Type B pancreatic cell (in vitro differentiated cells): ENCODE results near the gene NAXE. TPM values are rescaled to one million over a fixed set of nuclear protein-coding genes. Genes with fewer than 3 reads are reported as not detected.
A peak's percentile ranks its signal among the peaks of the same experiment; 100 is the strongest.

Source experiments
- DNase-seq: peaks from one replicate; pipeline ENCODE4 v3.0.0; 2021; ENCODE audit warnings: mixed read lengths; ENCODE audit not compliant: unreplicated experiment; ENCODE audit errors: extremely low spot score
- H3K27ac Mint-ChIP-seq: 2 replicates; pipeline ENCODE4 v1.8.0; 2021; ENCODE audit warnings: mild to moderate bottlenecking, mixed read lengths
- H3K27me3 Mint-ChIP-seq: 2 replicates; pipeline ENCODE4 v1.8.0; 2021; ENCODE audit warnings: mixed read lengths
- H3K36me3 Mint-ChIP-seq: 2 replicates; pipeline ENCODE4 v1.8.0; 2021; ENCODE audit warnings: mixed read lengths
- H3K4me1 Mint-ChIP-seq: one replicate; pipeline ENCODE4 v1.8.0; 2021; ENCODE audit warnings: mixed read lengths; ENCODE audit not compliant: unreplicated experiment
- H3K4me3 Mint-ChIP-seq: 2 replicates; pipeline ENCODE4 v1.8.0; 2021; ENCODE audit warnings: mild to moderate bottlenecking, mixed read lengths
- H3K9me3 Mint-ChIP-seq: 2 replicates; pipeline ENCODE4 v1.8.0; 2021; ENCODE audit warnings: mixed read lengths
- total RNA-seq: library from RNA; stranded (reverse); gene quantifications from 2 replicates; pipeline ENCODE4 v1.2.1, GENCODE V29; 2021; ENCODE audit warnings: low replicate concordance
- TF ChIP-seq, protein P1 (sequence below): fragments of 200-600 bp; sonication (generic); conservative IDR thresholded peaks from 2 replicates; pipeline ENCODE4 v1.5.0; 2021; ENCODE audit warnings: antibody characterized with exemption, mild to moderate bottlenecking

NAXE gene
- total RNA-seq, 1 donor from 2014 or later: 98.4 TPM

DNA sequence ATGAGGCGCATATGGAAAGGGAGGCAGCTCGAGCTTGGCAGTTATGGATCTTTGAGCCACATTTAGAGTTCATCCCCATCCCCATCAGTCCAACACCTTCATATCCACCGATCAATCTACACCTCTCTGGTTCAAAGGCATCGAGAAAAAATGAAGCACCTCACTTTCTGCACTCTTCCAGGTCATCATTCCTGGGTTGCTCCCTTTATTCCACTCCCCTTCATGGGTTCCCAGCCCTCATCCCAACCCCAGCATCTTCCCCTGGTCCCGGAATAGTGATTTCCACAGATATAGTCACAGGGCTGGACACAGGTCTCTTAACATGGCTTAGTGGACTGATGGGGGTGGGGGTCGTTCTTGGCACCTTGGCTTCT is 28.0 kb downstream of the NAXE start:
- H3K36me3 Mint-ChIP-seq: no peaks in the 10 kb centered on the region
- no peak overlapping the region for H3K4me3 Mint-ChIP-seq
- no peak overlapping the region for H3K27ac Mint-ChIP-seq
- no peaks in the 10 kb centered on the region for H3K9me3 Mint-ChIP-seq
- peaks cover 18% of the 10 kb centered on the region for H3K4me1 Mint-ChIP-seq
- TF ChIP-seq, protein P1, sequence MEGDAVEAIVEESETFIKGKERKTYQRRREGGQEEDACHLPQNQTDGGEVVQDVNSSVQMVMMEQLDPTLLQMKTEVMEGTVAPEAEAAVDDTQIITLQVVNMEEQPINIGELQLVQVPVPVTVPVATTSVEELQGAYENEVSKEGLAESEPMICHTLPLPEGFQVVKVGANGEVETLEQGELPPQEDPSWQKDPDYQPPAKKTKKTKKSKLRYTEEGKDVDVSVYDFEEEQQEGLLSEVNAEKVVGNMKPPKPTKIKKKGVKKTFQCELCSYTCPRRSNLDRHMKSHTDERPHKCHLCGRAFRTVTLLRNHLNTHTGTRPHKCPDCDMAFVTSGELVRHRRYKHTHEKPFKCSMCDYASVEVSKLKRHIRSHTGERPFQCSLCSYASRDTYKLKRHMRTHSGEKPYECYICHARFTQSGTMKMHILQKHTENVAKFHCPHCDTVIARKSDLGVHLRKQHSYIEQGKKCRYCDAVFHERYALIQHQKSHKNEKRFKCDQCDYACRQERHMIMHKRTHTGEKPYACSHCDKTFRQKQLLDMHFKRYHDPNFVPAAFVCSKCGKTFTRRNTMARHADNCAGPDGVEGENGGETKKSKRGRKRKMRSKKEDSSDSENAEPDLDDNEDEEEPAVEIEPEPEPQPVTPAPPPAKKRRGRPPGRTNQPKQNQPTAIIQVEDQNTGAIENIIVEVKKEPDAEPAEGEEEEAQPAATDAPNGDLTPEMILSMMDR: no peak
- H3K27me3 Mint-ChIP-seq: peaks cover 78% of the 10 kb centered on the region
- DNase-seq: no peak

DNA sequence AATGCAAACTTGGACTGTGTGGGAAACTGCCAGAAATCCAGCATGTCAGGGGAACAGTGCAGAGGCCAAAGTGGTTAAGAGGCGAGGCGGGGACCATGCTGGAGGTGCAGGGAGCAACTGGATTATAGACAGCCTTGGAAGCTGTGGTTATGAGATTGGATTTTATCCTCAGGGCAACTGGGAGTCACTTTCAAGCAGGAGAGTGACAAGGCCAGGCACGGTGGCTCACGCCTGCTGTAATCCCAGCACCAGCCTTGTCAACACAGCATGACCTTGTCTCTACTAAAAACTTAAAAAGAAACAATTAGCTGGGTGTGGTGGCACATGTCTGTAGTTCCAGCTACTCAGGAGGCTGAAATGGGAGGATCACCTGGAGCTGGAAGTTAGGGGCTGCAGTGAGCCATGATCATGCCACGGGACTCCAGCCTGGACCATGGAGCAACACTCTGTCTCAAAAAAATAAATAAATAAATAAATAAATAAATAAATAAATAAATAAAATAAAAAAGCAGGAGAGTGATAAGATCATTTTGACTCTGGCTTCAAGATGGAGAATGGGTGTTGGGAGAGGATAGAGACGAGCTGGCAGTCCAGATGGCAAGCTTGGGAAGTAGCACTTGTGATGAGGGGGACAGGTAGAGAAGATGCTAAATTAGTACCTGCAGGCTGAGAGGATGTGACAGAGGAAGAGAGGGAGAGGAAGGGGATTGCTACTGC is 31.2 kb downstream of the NAXE start:
- TF ChIP-seq, protein P1: no peak
- H3K27me3 Mint-ChIP-seq: peaks cover 79% of the 10 kb centered on the region
- H3K36me3 Mint-ChIP-seq: no peaks in the 10 kb centered on the region

DNA sequence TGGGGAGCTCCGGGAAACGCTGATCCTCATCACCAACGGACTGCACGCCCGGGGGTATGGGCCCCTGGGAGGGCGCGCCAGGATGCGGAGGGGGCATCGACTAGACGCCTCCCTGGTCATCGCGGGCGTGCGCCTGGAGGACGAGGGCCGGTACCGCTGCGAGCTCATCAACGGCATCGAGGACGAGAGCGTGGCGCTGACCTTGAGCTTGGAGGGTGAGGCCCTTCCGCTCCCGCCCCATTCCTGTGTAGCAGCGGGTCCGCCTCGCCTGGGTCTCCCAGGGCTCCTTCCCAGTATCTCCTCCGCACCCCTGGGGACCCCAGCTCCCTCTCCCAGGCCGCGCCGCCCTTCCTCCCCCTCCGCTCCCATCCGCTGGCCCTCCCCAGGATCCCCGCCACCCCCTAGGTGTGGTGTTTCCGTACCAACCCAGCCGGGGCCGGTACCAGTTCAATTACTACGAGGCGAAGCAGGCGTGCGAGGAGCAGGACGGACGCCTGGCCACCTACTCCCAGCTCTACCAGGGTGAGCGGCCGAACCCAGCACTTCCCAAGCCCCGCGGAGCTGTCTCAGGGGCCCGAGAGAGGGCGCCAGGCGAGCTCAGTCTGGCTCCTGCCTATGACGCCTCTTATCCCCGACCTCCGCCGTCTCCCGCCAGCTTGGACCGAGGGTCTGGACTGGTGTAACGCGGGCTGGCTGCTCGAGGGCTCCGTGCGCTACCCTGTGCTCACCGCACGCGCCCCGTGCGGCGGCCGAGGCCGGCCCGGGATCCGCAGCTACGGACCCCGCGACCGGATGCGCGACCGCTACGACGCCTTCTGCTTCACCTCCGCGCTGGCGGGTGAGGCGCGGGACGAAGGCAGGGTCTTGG is 32.6 kb downstream of the NAXE start:
- TF ChIP-seq, protein P1: peak; percentile 63
- DNase-seq: no peak
- Mint-ChIP-seq H3K27ac (no peak overlapping the region), H3K4me1 (peaks cover 12% of the 10 kb centered on the region), H3K4me3 (peak overlapping the region; percentile 65), H3K27me3 (peaks cover 81% of the 10 kb centered on the region), H3K36me3 (no peaks in the 10 kb centered on the region), H3K9me3 (no peaks in the 10 kb centered on the region)

More for the DNA sequence above, 31.2 kb downstream of the NAXE start:
- H3K4me1 Mint-ChIP-seq: peaks cover 17% of the 10 kb centered on the region
- H3K4me3 Mint-ChIP-seq: peak overlapping the region; percentile 59
- H3K9me3 Mint-ChIP-seq: no peaks in the 10 kb centered on the region
- no peak for DNase-seq
- no peak overlapping the region for H3K27ac Mint-ChIP-seq

DNA sequence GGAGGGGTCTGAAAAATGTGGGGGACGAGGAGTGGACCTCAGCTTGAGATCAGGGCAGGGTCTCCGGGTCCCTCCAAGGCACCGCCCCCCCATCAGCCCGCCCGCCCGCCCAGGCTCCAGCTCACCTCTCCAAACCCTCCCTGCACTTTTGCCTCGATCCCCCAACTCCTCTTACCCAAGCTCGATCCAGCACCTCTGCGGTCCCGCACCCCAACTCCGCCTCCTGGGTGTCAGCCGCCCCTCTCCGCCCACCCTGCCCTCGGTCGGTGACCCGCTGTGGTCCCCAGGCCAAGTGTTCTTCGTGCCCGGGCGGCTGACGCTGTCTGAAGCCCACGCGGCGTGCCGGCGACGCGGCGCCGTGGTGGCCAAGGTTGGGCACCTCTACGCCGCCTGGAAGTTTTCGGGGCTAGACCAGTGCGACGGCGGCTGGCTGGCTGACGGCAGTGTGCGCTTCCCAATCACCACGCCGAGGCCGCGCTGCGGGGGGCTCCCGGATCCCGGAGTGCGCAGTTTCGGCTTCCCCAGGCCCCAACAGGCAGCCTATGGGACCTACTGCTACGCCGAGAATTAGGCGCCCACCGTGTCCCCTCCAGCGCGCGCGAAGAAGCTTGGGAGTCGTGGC is 33.3 kb downstream of the NAXE start:
- H3K4me3 Mint-ChIP-seq: no peak overlapping the region
- TF ChIP-seq, protein P1: no peak
- H3K27ac Mint-ChIP-seq: no peak overlapping the region
- no peak for DNase-seq
- H3K9me3 Mint-ChIP-seq: no peaks in the 10 kb centered on the region
- H3K36me3 Mint-ChIP-seq: no peaks in the 10 kb centered on the region
- peaks cover 8% of the 10 kb centered on the region for H3K4me1 Mint-ChIP-seq
- peaks cover 81% of the 10 kb centered on the region for H3K27me3 Mint-ChIP-seq

DNA sequence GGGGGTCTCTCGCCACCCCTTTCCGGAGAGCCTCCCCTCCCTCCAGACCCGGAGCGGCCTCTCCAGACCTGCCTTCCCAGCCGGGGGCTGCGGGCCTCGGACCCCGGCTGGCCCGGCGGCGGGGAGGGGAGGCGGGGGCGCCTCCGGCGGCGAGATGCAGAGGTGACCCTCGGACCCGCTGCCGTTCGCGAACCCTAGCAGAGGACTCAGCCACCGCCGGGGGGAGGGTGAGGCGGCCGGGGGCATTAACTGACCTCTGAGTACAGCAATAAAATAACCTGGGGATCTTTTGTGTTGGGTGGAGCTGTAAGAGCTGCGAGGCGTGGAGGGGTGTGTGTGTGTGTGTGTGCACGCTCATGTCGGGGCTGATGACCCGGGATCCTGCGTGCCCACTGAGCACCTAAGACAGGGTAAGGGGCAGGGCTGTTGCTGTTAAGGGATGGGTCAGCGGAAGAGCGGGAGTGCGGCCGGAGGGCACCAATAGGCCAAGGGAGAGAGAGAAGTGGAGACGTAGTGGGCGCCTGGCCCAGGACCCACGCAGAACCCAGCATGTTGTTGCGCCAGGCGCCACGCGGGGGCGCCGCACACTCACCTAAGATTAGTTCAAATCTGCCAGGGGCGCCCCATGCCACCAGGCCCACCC is 34.0 kb downstream of the NAXE start:
- Mint-ChIP-seq H3K36me3 (no peaks in the 10 kb centered on the region), H3K27ac (no peak overlapping the region), H3K27me3 (peaks cover 79% of the 10 kb centered on the region), H3K4me1 (peaks cover 8% of the 10 kb centered on the region), H3K9me3 (no peaks in the 10 kb centered on the region), H3K4me3 (peak overlapping the region; percentile 86)
- TF ChIP-seq, protein P1: peak; percentile 88
- DNase-seq: no peak
